ENCODE data around the gene ADARB1.

Gene ADARB1

GRCh38 chr21:45231705-45232104 is 157.3 kb downstream of the ADARB1 start:
- Histone ChIP-seq H3K27ac (ENCODE audit: low read depth, low read length) (no peak overlapping the region), H3K4me2 (ENCODE audit: low read depth, low read length, poor library complexity, severe bottlenecking) (no peak overlapping the region), H3F3A (ENCODE audit: insufficient read depth) (no peaks in the 10 kb centered on the region), H4K20me1 (ENCODE audit: low read depth, low read length) (no peaks in the 10 kb centered on the region), H3K27me3 (ENCODE audit: low read length) (no peaks in the 10 kb centered on the region), H2AFZ (ENCODE audit: low read depth, low read length, severe bottlenecking) (no peak overlapping the region), H3K9ac (ENCODE audit: low read length) (no peak overlapping the region), H3K9me3 (ENCODE audit: insufficient read depth, low read length) (no peaks in the 10 kb centered on the region), H3K79me2 (ENCODE audit: insufficient read depth, low read length) (no peaks in the 10 kb centered on the region), H3K9me2 (replicated peaks; ENCODE audit: insufficient read depth, low read length) (no peaks in the 10 kb centered on the region), H3K4me3 (ENCODE audit: insufficient read depth, low read length, poor library complexity, severe bottlenecking) (no peak overlapping the region), H3K36me3 (ENCODE audit: low read length) (no peaks in the 10 kb centered on the region)
- TF ChIP-seq EZH2phosphoT487 (conservative IDR thresholded peaks at IDR 0.05; ENCODE audit: low read length) (no peak), CTCF (IDR thresholded peaks at IDR 0.05; ENCODE audit: insufficient read depth, low read length, poor library complexity, severe bottlenecking) (no peak)

GRCh38 chr21:45234127-45234526 is 159.7 kb downstream of the ADARB1 start:
- no peaks in the 10 kb centered on the region for H3K36me3 ChIP-seq (ENCODE audit: low read length)
- H3K9ac ChIP-seq (ENCODE audit: low read length) = no peak overlapping the region
- H3K79me2 ChIP-seq (ENCODE audit: insufficient read depth, low read length) = no peaks in the 10 kb centered on the region
- no peaks in the 10 kb centered on the region for H3K9me2 ChIP-seq (replicated peaks; ENCODE audit: insufficient read depth, low read length)
- H2AFZ ChIP-seq (ENCODE audit: low read depth, low read length, severe bottlenecking) = no peak overlapping the region
- H3K27ac ChIP-seq (ENCODE audit: low read depth, low read length) = no peak overlapping the region
- H3K4me2 ChIP-seq (ENCODE audit: low read depth, low read length, poor library complexity, severe bottlenecking) = no peak overlapping the region
- no peaks in the 10 kb centered on the region for H3K27me3 ChIP-seq (ENCODE audit: low read length)
- H3F3A ChIP-seq (ENCODE audit: insufficient read depth) = no peaks in the 10 kb centered on the region
- no peak overlapping the region for H3K4me3 ChIP-seq (ENCODE audit: insufficient read depth, low read length, poor library complexity, severe bottlenecking)
- H3K9me3 ChIP-seq (ENCODE audit: insufficient read depth, low read length) = no peaks in the 10 kb centered on the region
- TF ChIP-seq CTCF (IDR thresholded peaks at IDR 0.05; ENCODE audit: insufficient read depth, low read length, poor library complexity, severe bottlenecking) (no peak), EZH2phosphoT487 (conservative IDR thresholded peaks at IDR 0.05; ENCODE audit: low read length) (no peak)
- H4K20me1 ChIP-seq (ENCODE audit: low read depth, low read length) = no peaks in the 10 kb centered on the region

- no peaks in the 10 kb centered on the region for H3K9me3 ChIP-seq (ENCODE audit: insufficient read depth, low read length)
- H3K36me3 ChIP-seq (ENCODE audit: low read length) = no peaks in the 10 kb centered on the region
- no peaks in the 10 kb centered on the region for H3F3A ChIP-seq (ENCODE audit: insufficient read depth)
- no peak overlapping the region for H3K27ac ChIP-seq (ENCODE audit: low read depth, low read length)
- H2AFZ ChIP-seq (ENCODE audit: low read depth, low read length, severe bottlenecking) = no peak overlapping the region
- TF ChIP-seq CTCF (IDR thresholded peaks at IDR 0.05; ENCODE audit: insufficient read depth, low read length, poor library complexity, severe bottlenecking) (no peak), EZH2phosphoT487 (conservative IDR thresholded peaks at IDR 0.05; ENCODE audit: low read length) (no peak)
- no peaks in the 10 kb centered on the region for H3K27me3 ChIP-seq (ENCODE audit: low read length)
- no peaks in the 10 kb centered on the region for H3K9me2 ChIP-seq (replicated peaks; ENCODE audit: insufficient read depth, low read length)
- H3K9ac ChIP-seq (ENCODE audit: low read length) = no peak overlapping the region
- H3K79me2 ChIP-seq (ENCODE audit: insufficient read depth, low read length) = no peaks in the 10 kb centered on the region
- H3K4me3 ChIP-seq (ENCODE audit: insufficient read depth, low read length, poor library complexity, severe bottlenecking) = no peak overlapping the region
- no peaks in the 10 kb centered on the region for H4K20me1 ChIP-seq (ENCODE audit: low read depth, low read length)
- no peak overlapping the region for H3K4me2 ChIP-seq (ENCODE audit: low read depth, low read length, poor library complexity, severe bottlenecking)
Observed at GRCh38 chr21:45234965-45235364, 160.6 kb downstream of the ADARB1 start.

All from SU-DHL-6 (cell line).